Measurements from ENCODE around the gene CNDP1. TPM values are rescaled to one million over a fixed set of nuclear protein-coding genes. Genes with fewer than 3 reads are reported as not detected.

Gene CNDP1
- polyA plus RNA-seq, 3 donors, result not detected

GRCh38 chr18:74507097-74507881, 27.0 kb upstream of the CNDP1 start:
- no peak for DNase-seq
- peak overlapping the region in 1 of 2 donors; percentile 60 for H3K27ac ChIP-seq (ENCODE audit: low read depth in 1 of 2, low read length in 2 of 2)
- intact Hi-C loops (cut with micrococcal nuclease), result no loop called here
- H3K4me3 Mint-ChIP-seq, result no peak overlapping the region
- H3K4me1 Mint-ChIP-seq, result peaks cover 18% of the 10 kb centered on the region
- peaks cover 21% of the 10 kb centered on the region for H3K79me2 ChIP-seq (ENCODE audit: insufficient read depth, low read length)
- H3K27ac Mint-ChIP-seq, result peak overlapping the region in 3 of 7 donors; percentile 20 to 85 (median 74)
- peaks cover 94 to 96% of the 10 kb centered on the region in 2 donors for H3K36me3 Mint-ChIP-seq
- H3K27me3 Mint-ChIP-seq (ENCODE audit: low read depth in 3 of 3), result peaks cover 0 to 1% (median 0%) of the 10 kb centered on the region in 3 donors
- peaks cover 48% of the 10 kb centered on the region for H4K20me1 ChIP-seq (ENCODE audit: insufficient read depth, low read length)
- no peak overlapping the region for H3K9ac ChIP-seq (ENCODE audit: insufficient read depth, low read length, poor library complexity, severe bottlenecking)
- no peak for TF ChIP-seq CTCF (IDR thresholded peaks at IDR 0.05)
- no peak overlapping the region for H3K4me3 ChIP-seq (replicated peaks in 1 of 3; ENCODE audit: low read depth in 2 of 3, low read length in 3 of 3)
- H2AFZ ChIP-seq (ENCODE audit: insufficient read depth, low read depth, low read length, poor library complexity, severe bottlenecking), result no peak overlapping the region
- no peaks in the 10 kb centered on the region for H3K27me3 ChIP-seq (ENCODE audit: control insufficient read depth in 2 of 2, insufficient read depth in 2 of 2, low read length in 2 of 2)
- H3K36me3 ChIP-seq (replicated peaks in 1 of 2; ENCODE audit: control insufficient read depth in 1 of 2, insufficient read depth in 2 of 2, low read length in 2 of 2), result peaks cover 93 to 99% of the 10 kb centered on the region in 2 donors
- 86% methylated on average over 19 of the region's 23 CpGs for WGBS (ENCODE audit: insufficient coverage)
- no peaks in the 10 kb centered on the region for H3K9me3 Mint-ChIP-seq
- H3K4me1 ChIP-seq (ENCODE audit: control insufficient read depth in 1 of 2, insufficient read depth in 2 of 2, low read length in 2 of 2), result peaks cover 3 to 8% of the 10 kb centered on the region in 2 donors
- no peaks in the 10 kb centered on the region for H3K9me3 ChIP-seq (replicated peaks in 1 of 2; ENCODE audit: control insufficient read depth in 1 of 2, insufficient read depth in 1 of 2, low read length in 2 of 2)
- H3K4me2 ChIP-seq (replicated peaks; ENCODE audit: extremely low read depth, low read length, poor library complexity, severe bottlenecking), result no peak overlapping the region

GRCh38 chr18:74507927-74508326, 26.4 kb upstream of the CNDP1 start:
- H3K4me3 ChIP-seq (replicated peaks in 1 of 3; ENCODE audit: low read depth in 2 of 3, low read length in 3 of 3), result no peak overlapping the region
- no peak overlapping the region for H2AFZ ChIP-seq (ENCODE audit: insufficient read depth, low read depth, low read length, poor library complexity, severe bottlenecking)
- Mint-ChIP-seq H3K36me3 (peaks cover 94 to 96% of the 10 kb centered on the region in 2 donors), H3K27ac (peak overlapping the region in 1 of 7 donors; percentile 18), H3K4me3 (no peak overlapping the region), H3K4me1 (peaks cover 14% of the 10 kb centered on the region), H3K9me3 (no peaks in the 10 kb centered on the region), H3K27me3 (ENCODE audit: low read depth in 3 of 3) (peaks cover 0 to 1% (median 0%) of the 10 kb centered on the region in 3 donors)
- DNase-seq, result no peak
- H3K27me3 ChIP-seq (ENCODE audit: control insufficient read depth in 2 of 2, insufficient read depth in 2 of 2, low read length in 2 of 2), result no peaks in the 10 kb centered on the region
- 98% methylated on average over 13 of the region's 14 CpGs for WGBS (ENCODE audit: insufficient coverage)
- no peak overlapping the region for H3K4me2 ChIP-seq (replicated peaks; ENCODE audit: extremely low read depth, low read length, poor library complexity, severe bottlenecking)
- H3K9me3 ChIP-seq (replicated peaks in 1 of 2; ENCODE audit: control insufficient read depth in 1 of 2, insufficient read depth in 1 of 2, low read length in 2 of 2), result no peaks in the 10 kb centered on the region
- peaks cover 54% of the 10 kb centered on the region for H4K20me1 ChIP-seq (ENCODE audit: insufficient read depth, low read length)
- H3K27ac ChIP-seq (ENCODE audit: low read depth in 1 of 2, low read length in 2 of 2), result no peak overlapping the region
- H3K36me3 ChIP-seq (replicated peaks in 1 of 2; ENCODE audit: control insufficient read depth in 1 of 2, insufficient read depth in 2 of 2, low read length in 2 of 2), result peaks cover 94 to 99% of the 10 kb centered on the region in 2 donors
- H3K9ac ChIP-seq (ENCODE audit: insufficient read depth, low read length, poor library complexity, severe bottlenecking), result no peak overlapping the region
- H3K4me1 ChIP-seq (ENCODE audit: control insufficient read depth in 1 of 2, insufficient read depth in 2 of 2, low read length in 2 of 2), result peaks cover 3 to 8% of the 10 kb centered on the region in 2 donors
- peaks cover 15% of the 10 kb centered on the region for H3K79me2 ChIP-seq (ENCODE audit: insufficient read depth, low read length)
- no peak for TF ChIP-seq CTCF (IDR thresholded peaks at IDR 0.05)
- intact Hi-C loops (cut with micrococcal nuclease), result no loop called here
